Natural killer cell (primary cell): Measurements from ENCODE around the gene PHACTR4. TPM values are rescaled to one million over a fixed set of nuclear protein-coding genes. Genes with fewer than 3 reads are reported as not detected.
"Not testable (repeated sequence)": the region's sequence is repeated elsewhere in the genome, so short reads cannot be mapped to it uniquely, and the experiment has no call there.

Experiments
- ATAC-seq, 3 donors: fragments of 150-1000 bp in 2 of 3; fragments of 200-7000 bp in 1 of 3; cut with Tn5 transposase; 1 replicate in 1 of 3; 2 replicates in 2 of 3; pipeline ENCODE4 v1.10.0; 2021; ENCODE audit warnings: mild to moderate bottlenecking in 2 of 3, moderate library complexity in 2 of 3
- DNase-seq, 2 donors: peaks; one replicate each; pipeline versions ENCODE4 v3.0.0 to v3.0.0-alpha.2; 2013 to 2021; ENCODE audit warnings: mixed read lengths in 1 of 2
- H3K27ac ChIP-seq: one replicate; pipeline ENCODE4 v1.5.1; 2013; ENCODE audit warnings: mild to moderate bottlenecking, low read length
- H3K27me3 ChIP-seq: one replicate; pipeline ENCODE4 v1.6.1; 2013; ENCODE audit warnings: low read length; ENCODE audit not compliant: control insufficient read depth, insufficient read depth
- H3K36me3 ChIP-seq: one replicate; pipeline ENCODE4 v1.6.1; 2013; ENCODE audit warnings: low read length; ENCODE audit not compliant: control insufficient read depth, insufficient read depth
- H3K4me1 ChIP-seq: one replicate; pipeline ENCODE4 v1.6.1; 2013; ENCODE audit warnings: low read length; ENCODE audit not compliant: control insufficient read depth, insufficient read depth
- H3K4me3 ChIP-seq: one replicate; pipeline ENCODE4 v1.5.1; 2013; ENCODE audit warnings: low read length
- H3K9me3 ChIP-seq: one replicate; pipeline ENCODE4 v1.6.1; 2013; ENCODE audit warnings: low read length; ENCODE audit not compliant: control insufficient read depth, insufficient read depth
- H3K27ac Mint-ChIP-seq, 2 donors: one replicate each; pipeline ENCODE4 v1.8.0; 2022; ENCODE audit warnings: mild to moderate bottlenecking in 2 of 2, mixed read lengths in 2 of 2, moderate library complexity in 1 of 2
- H3K27me3 Mint-ChIP-seq, 2 donors: one replicate each; pipeline ENCODE4 v1.8.0; 2022; ENCODE audit warnings: low read depth in 2 of 2, mixed read lengths in 2 of 2
- H3K36me3 Mint-ChIP-seq: one replicate; pipeline ENCODE4 v1.8.0; 2022; ENCODE audit warnings: mixed read lengths
- H3K4me1 Mint-ChIP-seq, 2 donors: one replicate each; pipeline ENCODE4 v1.8.0; 2022; ENCODE audit warnings: mixed read lengths in 2 of 2
- H3K4me3 Mint-ChIP-seq: one replicate; pipeline ENCODE4 v1.8.0; 2022; ENCODE audit warnings: mild to moderate bottlenecking, moderate library complexity, mixed read lengths
- H3K9me3 Mint-ChIP-seq, 2 donors: one replicate each; pipeline ENCODE4 v1.8.0; 2022; ENCODE audit warnings: mixed read lengths in 2 of 2
- WGBS: methylation state at CpG from one replicate; pipeline ENCODE4 v1.1.7; 2013; ENCODE audit warnings: missing lambda C conversion rate; ENCODE audit not compliant: insufficient coverage; 5-methylcytosine and 5-hydroxymethylcytosine counted together
- intact Hi-C: fragments of 100-400 bp; cut with micrococcal nuclease; formaldehyde crosslinking; loops from one replicate; pipeline ENCODE4 v1.14.2; 2022
- total RNA-seq, 4 donors: library from RNA; stranded (reverse); fragments of 120-200 nt in 1 of 4; gene quantifications; one replicate each; pipeline versions ENCODE4 v1.2.3 to v1.2.4, GENCODE V29; 2013 to 2022
- TF ChIP-seq, protein P1 (sequence below): fragments of 200-600 bp; IDR thresholded peaks from one replicate; pipeline ENCODE4 v1.8.0; 2022; ENCODE audit warnings: antibody characterized with exemption

PHACTR4 gene
- total RNA-seq, 3 donors from 2014 or later (not counting 1 experiment from before 2014, with no cell fraction given) = 35.2 to 50.9 (median 44.2) TPM

DNA sequence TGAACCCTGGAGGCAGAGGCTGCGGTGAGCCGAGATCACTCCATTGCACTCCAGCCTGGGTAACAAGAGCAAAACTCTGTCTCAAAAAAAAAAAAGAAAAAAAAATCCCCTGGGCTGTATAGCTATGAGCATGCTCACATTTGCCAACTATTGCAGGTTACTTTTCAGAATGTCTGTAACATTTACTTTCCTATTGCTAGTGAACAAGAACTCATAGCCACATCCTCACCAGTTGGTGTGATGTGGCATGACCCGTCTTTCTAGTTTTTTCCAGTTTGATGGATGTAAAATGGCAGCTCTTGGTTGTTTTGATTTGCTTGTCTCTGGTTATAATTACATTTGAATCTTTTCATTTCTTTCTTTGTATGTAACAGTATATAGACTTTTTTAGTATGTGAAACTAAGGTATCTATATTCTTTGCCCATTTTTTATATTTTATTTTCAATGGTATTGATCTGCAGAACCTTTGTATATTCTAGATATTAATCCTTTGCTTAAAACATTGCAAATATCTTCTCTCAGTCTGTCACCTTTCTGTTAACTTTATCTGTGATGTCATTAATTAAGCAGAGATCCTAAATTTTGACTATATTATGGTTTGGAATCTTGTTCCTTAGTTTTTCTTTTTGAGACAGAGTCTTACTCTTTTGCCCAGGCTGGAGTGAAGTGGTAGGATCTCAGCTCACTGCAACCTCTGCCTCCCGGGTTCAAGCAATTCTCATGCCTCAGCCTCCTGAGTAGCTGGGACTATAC lies 29.1 kb upstream of the PHACTR4 start:
- WGBS = 95% methylated on average over 3 of the region's 4 CpGs
- Histone ChIP-seq H3K4me3 (no peak overlapping the region), H3K9me3 (no peaks in the 10 kb centered on the region), H3K27me3 (no peaks in the 10 kb centered on the region), H3K4me1 (no peaks in the 10 kb centered on the region), H3K36me3 (peaks cover 5% of the 10 kb centered on the region), H3K27ac (no peak overlapping the region)
- intact Hi-C loops = no loop called here
- Mint-ChIP-seq H3K36me3 (no peaks in the 10 kb centered on the region), H3K27ac (no peak overlapping the region), H3K9me3 (no peaks in the 10 kb centered on the region), H3K4me3 (no peak overlapping the region), H3K4me1 (no peaks in the 10 kb centered on the region), H3K27me3 (no peaks in the 10 kb centered on the region)
- DNase-seq (peak in 1 of 2 donors; percentile 21), ATAC-seq (no peak)
- TF ChIP-seq, protein P1, sequence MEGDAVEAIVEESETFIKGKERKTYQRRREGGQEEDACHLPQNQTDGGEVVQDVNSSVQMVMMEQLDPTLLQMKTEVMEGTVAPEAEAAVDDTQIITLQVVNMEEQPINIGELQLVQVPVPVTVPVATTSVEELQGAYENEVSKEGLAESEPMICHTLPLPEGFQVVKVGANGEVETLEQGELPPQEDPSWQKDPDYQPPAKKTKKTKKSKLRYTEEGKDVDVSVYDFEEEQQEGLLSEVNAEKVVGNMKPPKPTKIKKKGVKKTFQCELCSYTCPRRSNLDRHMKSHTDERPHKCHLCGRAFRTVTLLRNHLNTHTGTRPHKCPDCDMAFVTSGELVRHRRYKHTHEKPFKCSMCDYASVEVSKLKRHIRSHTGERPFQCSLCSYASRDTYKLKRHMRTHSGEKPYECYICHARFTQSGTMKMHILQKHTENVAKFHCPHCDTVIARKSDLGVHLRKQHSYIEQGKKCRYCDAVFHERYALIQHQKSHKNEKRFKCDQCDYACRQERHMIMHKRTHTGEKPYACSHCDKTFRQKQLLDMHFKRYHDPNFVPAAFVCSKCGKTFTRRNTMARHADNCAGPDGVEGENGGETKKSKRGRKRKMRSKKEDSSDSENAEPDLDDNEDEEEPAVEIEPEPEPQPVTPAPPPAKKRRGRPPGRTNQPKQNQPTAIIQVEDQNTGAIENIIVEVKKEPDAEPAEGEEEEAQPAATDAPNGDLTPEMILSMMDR = no peak

DNA sequence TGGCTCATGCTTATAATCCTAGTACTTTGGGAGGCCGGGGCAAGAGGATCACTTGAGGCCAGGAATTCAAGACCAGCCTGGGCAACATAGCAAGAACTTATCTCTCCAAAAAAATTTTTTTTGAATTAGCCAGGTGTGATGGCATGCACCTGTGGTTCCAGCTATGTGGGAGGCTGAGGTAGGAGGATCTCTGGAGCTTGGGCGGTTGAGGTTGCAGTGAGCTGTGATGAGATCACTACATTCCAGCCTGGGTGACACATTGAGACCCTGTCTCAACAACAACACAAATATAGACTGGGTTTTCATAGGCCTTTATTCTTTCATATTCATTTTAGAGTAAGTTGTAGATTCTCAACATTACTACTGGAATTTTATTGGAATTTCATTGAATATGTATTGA lies 27.9 kb upstream of the PHACTR4 start:
- Histone ChIP-seq H3K9me3 (no peaks in the 10 kb centered on the region), H3K27me3 (no peaks in the 10 kb centered on the region), H3K36me3 (no peaks in the 10 kb centered on the region), H3K27ac (no peak overlapping the region), H3K4me1 (no peaks in the 10 kb centered on the region), H3K4me3 (no peak overlapping the region)
- Mint-ChIP-seq H3K4me3 (no peak overlapping the region), H3K9me3 (no peaks in the 10 kb centered on the region), H3K4me1 (no peaks in the 10 kb centered on the region), H3K27me3 (no peaks in the 10 kb centered on the region), H3K27ac (no peak overlapping the region), H3K36me3 (no peaks in the 10 kb centered on the region)
- intact Hi-C loops = no loop called here
- ATAC-seq = no peak
- TF ChIP-seq, protein P1 = no peak
- WGBS = 93% methylated on average over 1 of the region's 2 CpGs
- no peak for DNase-seq

DNA sequence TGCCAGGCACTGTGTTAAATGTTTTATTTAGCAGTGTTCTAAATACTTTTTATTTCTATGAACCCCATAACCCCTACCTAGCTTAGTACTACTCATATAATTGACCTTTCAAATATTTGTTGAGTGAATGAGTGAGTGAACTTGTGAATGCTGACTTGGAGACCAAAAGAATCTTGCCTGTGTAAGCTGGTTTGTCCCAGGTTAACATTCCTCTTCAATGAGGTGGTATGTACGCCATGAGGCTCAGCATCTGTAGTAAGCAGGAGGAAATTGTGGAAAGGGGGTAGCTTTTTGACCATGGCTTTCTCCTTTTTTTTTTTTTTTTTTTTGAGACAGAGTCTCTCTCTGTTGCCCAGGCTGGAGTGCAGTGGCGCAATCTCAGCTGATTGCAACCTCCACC lies 26.1 kb upstream of the PHACTR4 start:
- Mint-ChIP-seq H3K27me3 (no peaks in the 10 kb centered on the region), H3K27ac (no peak overlapping the region), H3K36me3 (no peaks in the 10 kb centered on the region), H3K4me1 (no peaks in the 10 kb centered on the region), H3K9me3 (no peaks in the 10 kb centered on the region), H3K4me3 (no peak overlapping the region)
- ATAC-seq (no peak), DNase-seq (no peak)
- H3K27ac ChIP-seq = no peak overlapping the region
- no peak overlapping the region for H3K4me3 ChIP-seq
- no peaks in the 10 kb centered on the region for H3K4me1 ChIP-seq
- TF ChIP-seq, protein P1 = no peak
- 100% methylated on average over 2 of the region's 2 CpGs for WGBS
- H3K27me3 ChIP-seq = no peaks in the 10 kb centered on the region
- no peaks in the 10 kb centered on the region for H3K9me3 ChIP-seq
- no peaks in the 10 kb centered on the region for H3K36me3 ChIP-seq
- intact Hi-C loops = no loop called here

DNA sequence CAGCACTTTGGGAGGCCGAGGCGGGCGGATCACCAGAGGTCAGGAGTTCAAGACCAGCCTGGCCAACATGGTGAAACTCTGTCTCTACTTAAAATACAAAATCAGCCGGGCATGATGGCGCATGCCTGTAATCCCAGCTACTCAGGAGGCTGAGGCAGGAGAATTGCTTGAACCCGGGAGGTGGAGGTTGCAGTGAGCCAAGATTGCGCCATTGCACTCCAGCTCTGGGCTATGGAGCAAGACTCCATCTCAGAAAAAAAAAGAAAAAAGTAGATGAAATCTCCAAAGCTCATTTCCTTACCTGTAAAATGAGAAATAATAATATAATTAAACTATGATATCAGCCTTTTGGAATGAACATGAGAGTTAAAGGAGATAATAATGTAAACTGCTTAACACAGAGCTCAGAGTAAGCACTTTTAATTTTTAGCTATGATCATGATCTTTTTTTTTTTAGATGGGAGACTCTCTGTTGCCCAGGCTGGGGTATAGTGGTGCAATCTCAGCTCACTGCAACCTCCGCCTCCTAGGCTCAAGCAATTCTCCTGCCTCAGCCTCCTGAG lies 16.2 kb upstream of the PHACTR4 start:
- H3K36me3 ChIP-seq, DNase-seq, H3K4me3 ChIP-seq, H3K4me3 Mint-ChIP-seq, H3K9me3 Mint-ChIP-seq, H3K9me3 ChIP-seq, H3K27me3 ChIP-seq, H3K36me3 Mint-ChIP-seq, intact Hi-C loops, H3K27ac Mint-ChIP-seq, ATAC-seq, H3K4me1 Mint-ChIP-seq, H3K27ac ChIP-seq, H3K4me1 ChIP-seq, H3K27me3 Mint-ChIP-seq: not testable (repeated sequence)
- WGBS = 97% methylated on average over 6 of the region's 8 CpGs
